ENCODE measurements around the gene SUSD3. TPM values are rescaled to one million over a fixed set of nuclear protein-coding genes. Genes with fewer than 3 reads are reported as not detected.

SUSD3 gene
- total and polyA plus RNA-seq, 4 donors, result 2.6 to 10.3 (median 4.4) TPM

GRCh38 chr9:93041108-93041802 lies 17.2 kb upstream of the SUSD3 start:
- DNase-seq (no peak), ATAC-seq (ENCODE audit: low FRiP score) (no peak)
- Histone ChIP-seq H3K4me1 (ENCODE audit: control insufficient read depth in 1 of 2, insufficient read depth in 2 of 2, low read length in 2 of 2) (no peaks in the 10 kb centered on the region), H3K27me3 (ENCODE audit: control insufficient read depth in 1 of 2, insufficient read depth in 2 of 2, low read length in 1 of 2) (no peaks in the 10 kb centered on the region), H3K9me3 (ENCODE audit: control insufficient read depth, low read length) (no peaks in the 10 kb centered on the region), H3K4me3 (ENCODE audit: low read length in 2 of 2) (no peak overlapping the region), H3K36me3 (ENCODE audit: control insufficient read depth in 1 of 2, insufficient read depth in 2 of 2, low read length in 1 of 2) (no peaks in the 10 kb centered on the region), H3K27ac (ENCODE audit: low read depth in 1 of 2, low read length in 2 of 2) (no peak overlapping the region)
- intact Hi-C loops (cut with DNase I), result no loop called here
- 94 to 96% methylated on average over 6 of the region's 6 CpGs for WGBS, 2 donors

DNA sequence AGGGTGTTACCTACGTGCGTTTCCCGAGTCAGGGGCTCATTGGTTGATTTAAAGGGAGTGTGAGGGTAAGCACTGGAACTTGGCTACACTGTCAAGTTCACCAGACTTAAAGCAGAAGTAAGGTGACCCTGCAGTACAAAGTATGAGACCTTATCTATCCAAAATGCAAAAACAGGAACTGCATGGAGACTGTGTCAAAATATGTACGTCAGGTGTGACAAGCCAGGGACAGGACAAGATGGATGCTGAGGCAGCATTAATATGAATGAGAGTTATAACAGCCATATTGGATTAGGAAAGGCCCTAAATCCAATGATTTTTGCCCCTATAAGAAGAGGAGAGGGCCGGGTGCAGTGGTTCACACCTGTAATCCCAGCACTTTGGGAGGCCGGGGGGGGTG lies 15.4 kb upstream of the SUSD3 start:
- intact Hi-C loops (cut with DNase I), result no loop called here
- H3K4me3 ChIP-seq (ENCODE audit: low read length in 2 of 2), result no peak overlapping the region
- no peaks in the 10 kb centered on the region for H3K9me3 ChIP-seq (ENCODE audit: control insufficient read depth, low read length)
- no peaks in the 10 kb centered on the region for H3K36me3 ChIP-seq (ENCODE audit: control insufficient read depth in 1 of 2, insufficient read depth in 2 of 2, low read length in 1 of 2)
- ATAC-seq (ENCODE audit: low FRiP score) (peak; percentile 17), DNase-seq (no peak)
- no peaks in the 10 kb centered on the region for H3K4me1 ChIP-seq (ENCODE audit: control insufficient read depth in 1 of 2, insufficient read depth in 2 of 2, low read length in 2 of 2)
- H3K27me3 ChIP-seq (ENCODE audit: control insufficient read depth in 1 of 2, insufficient read depth in 2 of 2, low read length in 1 of 2), result no peaks in the 10 kb centered on the region
- H3K27ac ChIP-seq (ENCODE audit: low read depth in 1 of 2, low read length in 2 of 2), result no peak overlapping the region
- WGBS, 2 donors, result 91 to 94% methylated on average over 6 of the region's 6 CpGs

- Histone ChIP-seq H3K27me3 (ENCODE audit: control insufficient read depth in 1 of 2, insufficient read depth in 2 of 2, low read length in 1 of 2) (no peaks in the 10 kb centered on the region), H3K36me3 (ENCODE audit: control insufficient read depth in 1 of 2, insufficient read depth in 2 of 2, low read length in 1 of 2) (no peaks in the 10 kb centered on the region), H3K9me3 (ENCODE audit: control insufficient read depth, low read length) (no peaks in the 10 kb centered on the region), H3K27ac (ENCODE audit: low read depth in 1 of 2, low read length in 2 of 2) (no peak overlapping the region), H3K4me3 (ENCODE audit: low read length in 2 of 2) (no peak overlapping the region), H3K4me1 (ENCODE audit: control insufficient read depth in 1 of 2, insufficient read depth in 2 of 2, low read length in 2 of 2) (no peaks in the 10 kb centered on the region)
- 90 to 94% methylated on average over 1 to 2 of the region's 2 CpGs for WGBS, 2 donors
- no peak for DNase-seq
- ATAC-seq (ENCODE audit: low FRiP score), result no peak
- intact Hi-C loops (cut with DNase I), result no loop called here
Measured at GRCh38 chr9:93045521-93045920, 13.0 kb upstream of the SUSD3 start.

GRCh38 chr9:93048566-93049448 lies 9.7 kb upstream of the SUSD3 start:
- no peak for ATAC-seq (ENCODE audit: low FRiP score)
- 60 to 67% methylated on average over 8 of the region's 8 CpGs for WGBS, 2 donors
- no peaks in the 10 kb centered on the region for H3K36me3 ChIP-seq (ENCODE audit: control insufficient read depth in 1 of 2, insufficient read depth in 2 of 2, low read length in 1 of 2)
- H3K9me3 ChIP-seq (ENCODE audit: control insufficient read depth, low read length), result no peaks in the 10 kb centered on the region
- no peaks in the 10 kb centered on the region for H3K27me3 ChIP-seq (ENCODE audit: control insufficient read depth in 1 of 2, insufficient read depth in 2 of 2, low read length in 1 of 2)
- intact Hi-C loops (cut with DNase I), result no loop called here
- no peak for DNase-seq
- H3K27ac ChIP-seq (ENCODE audit: low read depth in 1 of 2, low read length in 2 of 2), result no peak overlapping the region
- no peak overlapping the region for H3K4me3 ChIP-seq (ENCODE audit: low read length in 2 of 2)
- H3K4me1 ChIP-seq (ENCODE audit: control insufficient read depth in 1 of 2, insufficient read depth in 2 of 2, low read length in 2 of 2), result peaks cover 0 to 5% of the 10 kb centered on the region in 2 donors

GRCh38 chr9:93049491-93049890 lies 9.0 kb upstream of the SUSD3 start:
- intact Hi-C loops (cut with DNase I), result no loop called here
- ATAC-seq (ENCODE audit: low FRiP score) (peak; percentile 24), DNase-seq (no peak)
- Histone ChIP-seq H3K36me3 (ENCODE audit: control insufficient read depth in 1 of 2, insufficient read depth in 2 of 2, low read length in 1 of 2) (no peaks in the 10 kb centered on the region), H3K4me1 (ENCODE audit: control insufficient read depth in 1 of 2, insufficient read depth in 2 of 2, low read length in 2 of 2) (peaks cover 0 to 5% of the 10 kb centered on the region in 2 donors), H3K4me3 (ENCODE audit: low read length in 2 of 2) (no peak overlapping the region), H3K9me3 (ENCODE audit: control insufficient read depth, low read length) (no peaks in the 10 kb centered on the region), H3K27ac (ENCODE audit: low read depth in 1 of 2, low read length in 2 of 2) (no peak overlapping the region), H3K27me3 (ENCODE audit: control insufficient read depth in 1 of 2, insufficient read depth in 2 of 2, low read length in 1 of 2) (no peaks in the 10 kb centered on the region)
- WGBS, 2 donors, result 56 to 66% methylated on average over 4 of the region's 4 CpGs

DNA sequence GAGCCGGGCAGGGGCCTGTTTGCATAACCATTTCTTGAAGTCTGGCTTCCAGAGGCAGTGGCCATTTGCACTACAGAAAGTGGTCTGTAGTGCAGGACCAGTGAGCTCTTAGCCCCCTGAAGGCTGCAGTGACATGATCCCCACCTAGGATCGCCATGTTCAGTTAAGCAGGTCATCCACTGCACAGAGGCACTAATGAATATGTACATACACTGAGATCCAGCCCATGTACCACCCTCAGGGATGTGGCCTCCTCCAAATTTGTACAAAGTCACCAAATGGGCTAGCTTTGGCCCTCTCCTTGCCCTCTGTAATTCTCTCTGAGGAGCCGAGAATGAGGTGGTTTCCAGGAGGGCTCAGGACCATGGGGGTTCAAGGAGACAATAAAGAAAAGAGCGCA lies 8.3 kb upstream of the SUSD3 start:
- H3K4me1 ChIP-seq (ENCODE audit: control insufficient read depth in 1 of 2, insufficient read depth in 2 of 2, low read length in 2 of 2), result peaks cover 0 to 5% of the 10 kb centered on the region in 2 donors
- ATAC-seq (ENCODE audit: low FRiP score) (no peak), DNase-seq (no peak)
- no peak overlapping the region for H3K27ac ChIP-seq (ENCODE audit: low read depth in 1 of 2, low read length in 2 of 2)
- no peaks in the 10 kb centered on the region for H3K36me3 ChIP-seq (ENCODE audit: control insufficient read depth in 1 of 2, insufficient read depth in 2 of 2, low read length in 1 of 2)
- no peak overlapping the region for H3K4me3 ChIP-seq (ENCODE audit: low read length in 2 of 2)
- intact Hi-C loops (cut with DNase I), result loop anchor here (2.0 to 10.0 kb wide), 4 partner anchors 43 to 175 kb away; partner anchors contain the start of genes CARD19 (in 2 of the 2) and ZNF484 (in 1 of the 2)
- no peaks in the 10 kb centered on the region for H3K27me3 ChIP-seq (ENCODE audit: control insufficient read depth in 1 of 2, insufficient read depth in 2 of 2, low read length in 1 of 2)
- WGBS, 2 donors, result 87 to 95% methylated on average over 4 of the region's 4 CpGs
- H3K9me3 ChIP-seq (ENCODE audit: control insufficient read depth, low read length), result no peaks in the 10 kb centered on the region

GRCh38 chr9:93051680-93052089 lies 6.8 kb upstream of the SUSD3 start:
- intact Hi-C loops (cut with DNase I), result loop anchor here (2.0 to 10.0 kb wide), 4 partner anchors 44 to 177 kb away; partner anchors contain the start of genes CARD19 (in 2 of the 2) and ZNF484 (in 1 of the 2)
- DNase-seq, result peak in 1 of 2 donors; percentile 78
- ATAC-seq (ENCODE audit: low FRiP score), result peak; percentile 84
- no peaks in the 10 kb centered on the region for H3K36me3 ChIP-seq (ENCODE audit: control insufficient read depth in 1 of 2, insufficient read depth in 2 of 2, low read length in 1 of 2)
- peaks cover 0 to 5% of the 10 kb centered on the region in 2 donors for H3K4me1 ChIP-seq (ENCODE audit: control insufficient read depth in 1 of 2, insufficient read depth in 2 of 2, low read length in 2 of 2)
- peak overlapping the region; percentile 65 to 99 for H3K27ac ChIP-seq (ENCODE audit: low read depth in 1 of 2, low read length in 2 of 2)
- WGBS, 2 donors, result 2 to 4% methylated on average over 6 of the region's 6 CpGs
- H3K4me3 ChIP-seq (ENCODE audit: low read length in 2 of 2), result no peak overlapping the region
- no peaks in the 10 kb centered on the region for H3K27me3 ChIP-seq (ENCODE audit: control insufficient read depth in 1 of 2, insufficient read depth in 2 of 2, low read length in 1 of 2)
- no peaks in the 10 kb centered on the region for H3K9me3 ChIP-seq (ENCODE audit: control insufficient read depth, low read length)

GRCh38 chr9:93052791-93053540 lies 5.5 kb upstream of the SUSD3 start:
- Histone ChIP-seq H3K27ac (ENCODE audit: low read depth in 1 of 2, low read length in 2 of 2) (peak overlapping the region; percentile 68 to 99), H3K4me3 (ENCODE audit: low read length in 2 of 2) (no peak overlapping the region), H3K4me1 (ENCODE audit: control insufficient read depth in 1 of 2, insufficient read depth in 2 of 2, low read length in 2 of 2) (peaks cover 0 to 5% of the 10 kb centered on the region in 2 donors), H3K9me3 (ENCODE audit: control insufficient read depth, low read length) (no peaks in the 10 kb centered on the region), H3K36me3 (ENCODE audit: control insufficient read depth in 1 of 2, insufficient read depth in 2 of 2, low read length in 1 of 2) (no peaks in the 10 kb centered on the region), H3K27me3 (ENCODE audit: control insufficient read depth in 1 of 2, insufficient read depth in 2 of 2, low read length in 1 of 2) (no peaks in the 10 kb centered on the region)
- intact Hi-C loops (cut with DNase I), result loop anchor here (5.0 to 10.0 kb wide), 3 partner anchors 44 to 178 kb away; partner anchors contain the start of genes CARD19 (in 1 of the 2) and ZNF484 (in 1 of the 2)
- DNase-seq (no peak), ATAC-seq (ENCODE audit: low FRiP score) (no peak)
- 90 to 92% methylated on average over 15 of the region's 15 CpGs for WGBS, 2 donors
